ENCODE results near the gene EYA2.

DNA sequence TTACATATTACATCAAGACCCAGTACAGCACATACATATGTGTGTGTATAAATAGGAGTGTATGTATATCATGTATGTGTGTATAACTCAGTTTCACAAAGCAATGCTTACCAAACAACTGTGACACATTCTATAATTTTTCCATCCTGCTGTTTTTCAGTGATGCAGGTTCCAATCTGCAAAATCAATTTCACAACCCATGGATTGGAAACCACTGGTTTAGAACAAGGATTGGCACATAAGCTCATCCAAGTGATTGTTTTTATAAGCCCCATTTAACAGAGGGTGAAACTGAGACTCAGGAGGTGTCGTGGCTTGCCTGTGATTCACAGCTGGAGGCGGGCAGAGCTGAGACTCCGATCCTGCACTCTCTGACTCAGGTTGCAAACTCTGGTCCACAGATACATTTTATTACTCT lies 303.6 kb downstream of the EYA2 start:
- TF ChIP-seq, protein P1, sequence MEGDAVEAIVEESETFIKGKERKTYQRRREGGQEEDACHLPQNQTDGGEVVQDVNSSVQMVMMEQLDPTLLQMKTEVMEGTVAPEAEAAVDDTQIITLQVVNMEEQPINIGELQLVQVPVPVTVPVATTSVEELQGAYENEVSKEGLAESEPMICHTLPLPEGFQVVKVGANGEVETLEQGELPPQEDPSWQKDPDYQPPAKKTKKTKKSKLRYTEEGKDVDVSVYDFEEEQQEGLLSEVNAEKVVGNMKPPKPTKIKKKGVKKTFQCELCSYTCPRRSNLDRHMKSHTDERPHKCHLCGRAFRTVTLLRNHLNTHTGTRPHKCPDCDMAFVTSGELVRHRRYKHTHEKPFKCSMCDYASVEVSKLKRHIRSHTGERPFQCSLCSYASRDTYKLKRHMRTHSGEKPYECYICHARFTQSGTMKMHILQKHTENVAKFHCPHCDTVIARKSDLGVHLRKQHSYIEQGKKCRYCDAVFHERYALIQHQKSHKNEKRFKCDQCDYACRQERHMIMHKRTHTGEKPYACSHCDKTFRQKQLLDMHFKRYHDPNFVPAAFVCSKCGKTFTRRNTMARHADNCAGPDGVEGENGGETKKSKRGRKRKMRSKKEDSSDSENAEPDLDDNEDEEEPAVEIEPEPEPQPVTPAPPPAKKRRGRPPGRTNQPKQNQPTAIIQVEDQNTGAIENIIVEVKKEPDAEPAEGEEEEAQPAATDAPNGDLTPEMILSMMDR (optimal IDR thresholded peaks at IDR 0.05 in 1 of 3, IDR thresholded peaks at IDR 0.05 in 1 of 3, conservative IDR thresholded peaks at IDR 0.05 in 1 of 3; ENCODE audit: extremely low read depth in 1 of 3, insufficient read depth in 2 of 3, low read length in 3 of 3), result no peak
- no peak for TF ChIP-seq EZH2 (IDR thresholded peaks at IDR 0.05; ENCODE audit: low read length)
